ENCODE results near the gene GDI1. TPM values are rescaled to one million over a fixed set of nuclear protein-coding genes. Genes with fewer than 3 reads are reported as not detected.

GDI1 gene
- total and polyA plus RNA-seq, 2 of the 8 experiments (the other 6 are each of a cell fraction or from before 2014, with no cell fraction given) = 83.1 to 136 TPM

DNA sequence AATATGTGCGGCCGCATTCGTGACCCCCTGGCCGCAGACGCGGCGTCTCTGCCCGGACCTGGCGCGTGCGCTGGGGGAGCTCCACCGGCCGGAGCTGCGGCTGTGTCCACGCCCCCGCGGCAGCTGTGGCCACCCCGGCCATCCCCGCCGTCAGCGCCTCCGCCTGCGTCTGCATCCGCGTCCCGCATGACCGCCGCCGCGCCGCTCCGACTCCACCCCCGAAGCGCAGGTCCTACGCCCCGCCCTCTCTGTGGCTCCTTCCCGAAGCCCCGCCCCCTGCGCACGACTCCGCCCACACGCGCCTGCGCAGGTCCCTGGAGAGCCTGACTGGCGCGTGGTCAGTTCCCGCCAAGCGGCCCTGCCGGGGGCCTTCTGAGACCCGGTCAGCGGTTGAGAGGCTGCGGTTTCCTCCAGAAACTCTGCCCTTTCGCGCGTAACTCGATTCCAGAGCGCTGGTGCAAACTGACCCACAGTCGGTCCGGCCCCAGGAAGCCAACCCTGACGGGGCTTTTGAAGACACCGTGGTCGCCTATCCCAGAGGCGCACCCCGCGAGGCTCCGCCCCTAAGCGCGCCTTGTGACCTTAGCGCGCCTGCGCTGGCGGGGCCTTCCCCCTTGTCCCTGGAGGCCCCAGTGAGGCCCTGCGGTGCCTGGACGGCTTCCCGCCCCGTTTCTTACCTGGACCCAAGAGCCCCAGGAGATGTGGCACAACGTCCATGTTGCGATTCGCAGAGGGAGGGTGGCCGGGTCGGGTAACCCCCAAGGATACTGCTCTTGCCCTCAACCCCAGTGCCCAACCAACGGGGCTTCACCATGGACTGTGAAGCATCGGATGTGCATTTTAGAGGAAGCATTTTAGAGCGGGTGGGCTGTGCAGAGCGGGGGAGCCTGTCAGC, 42.0 kb downstream of the GDI1 start, which contains the start of gene LAGE3:
Gene LAGE3, minus strand, starts transcription at position 554 of the 895 bp plus-strand sequence. Its CDS starts 366 bp downstream, at position 188.
- peak within 1 kb of the TSS; percentile 89; the same call in 1 of the 2 replicates for H2AFZ ChIP-seq (ENCODE audit: low read length)
- H3K79me1 ChIP-seq (ENCODE audit: low read depth, low read length) = no peaks in the 10 kb centered on the region
- H3K23ac ChIP-seq (ENCODE audit: insufficient read length) = no peak within 1 kb of the TSS
- H4K8ac ChIP-seq (ENCODE audit: extremely low read depth, insufficient read depth, low read length) = peak within 1 kb of the TSS; percentile 82; the same call in 1 of the 2 replicates
- no peaks in the 10 kb centered on the region; a peak in 1 of 8 replicates for H3K36me3 ChIP-seq (ENCODE audit: control insufficient read depth in 2 of 4, insufficient read depth in 4 of 4, low read length in 3 of 4)
- peak within 1 kb of the TSS; percentile 71 for H3K18ac ChIP-seq (ENCODE audit: extremely low read depth, low read length)
- DNase-seq (ENCODE audit: low read depth in 1 of 2, low spot score in 2 of 2) (peak; percentile 57 to 97), FAIRE-seq (peak; percentile 7)
- H4K20me1 ChIP-seq (replicated peaks in 1 of 2; ENCODE audit: control insufficient read depth in 1 of 2, insufficient read depth in 2 of 2, low read length in 2 of 2) = no peaks in the 10 kb centered on the region
- H3K23me2 ChIP-seq (ENCODE audit: low read depth, low read length) = 0 out of 2 replicates have a peak, but pooled peaks cover 3% of the 10 kb centered on the region
- no peak within 1 kb of the TSS for H2BK15ac ChIP-seq (ENCODE audit: low read length)
- peak within 1 kb of the TSS; percentile 89 for H4K5ac ChIP-seq (ENCODE audit: insufficient read length, low read depth, low read length)
- H3K4me3 ChIP-seq (ENCODE audit: extremely low read depth in 1 of 4, insufficient read depth in 2 of 4, low read depth in 3 of 4, low read length in 4 of 4) = peak within 1 kb of the TSS; percentile 45 to 66 (median 55)
- no peak within 1 kb of the TSS for H3K4ac ChIP-seq (replicated peaks; ENCODE audit: insufficient read length, low read depth, low read length)
- ChIA-PET CTCF (ENCODE audit: partially characterized antibody) (interaction anchor here (0.6 kb wide), 2 partner anchors 53 to 68 kb away, joined by 3 read pairs; no protein-coding TSS in a partner anchor), POLR2A (ENCODE audit: partially characterized antibody) (interaction anchor here (0.7 to 1.9 kb wide), 9 partner anchors 11 to 81 kb away, joined by 3 to 6 read pairs (median 4); partner anchors contain the start of genes FAM50A and SLC10A3)
- H3K56ac ChIP-seq (replicated peaks; ENCODE audit: insufficient read length, low read depth, low read length) = no peak within 1 kb of the TSS
- no peak within 1 kb of the TSS for H2AK5ac ChIP-seq (ENCODE audit: low read depth, low read length)
- H3K4me2 ChIP-seq (ENCODE audit: insufficient read depth in 1 of 2, low read depth in 2 of 2, low read length in 2 of 2) = peak within 1 kb of the TSS; percentile 66 to 71
- 13% methylated on average over 14 of the region's 85 CpGs; no CpG with 5 or more reads in 1 of the 2 experiments for WGBS, 2 experiments (ENCODE audit: extremely low coverage in 1 of 2, insufficient coverage in 1 of 2, insufficient read length in 1 of 2, insufficient replicate concordance in 2 of 2, low coverage in 1 of 2, low lambda C conversion rate in 2 of 2, missing lambda C conversion rate in 1 of 2)
- H3K79me2 ChIP-seq (ENCODE audit: control insufficient read depth in 1 of 2, insufficient read depth in 2 of 2, low read length in 2 of 2) = no peaks in the 10 kb centered on the region
- H3K9me3 ChIP-seq (ENCODE audit: insufficient read depth in 2 of 2, low read depth in 1 of 2, low read length in 1 of 2) = no peaks in the 10 kb centered on the region
- H3K14ac ChIP-seq (ENCODE audit: insufficient read length) = no peak within 1 kb of the TSS
- H2BK5ac ChIP-seq (ENCODE audit: low read depth, low read length) = no peak within 1 kb of the TSS; the same call in 1 of the 2 replicates
- peaks cover 0 to 6% (median 0%) of the 10 kb centered on the region in 4 experiments; a peak in 1 of 7 replicates for H3K4me1 ChIP-seq (replicated peaks in 1 of 4; ENCODE audit: control insufficient read depth in 3 of 4, insufficient read depth in 4 of 4, low read length in 3 of 4)
- H3K9ac ChIP-seq (replicated peaks in 1 of 4; ENCODE audit: extremely low read depth in 1 of 4, low read depth in 3 of 4, low read length in 3 of 4) = peak within 1 kb of the TSS in 2 of 4 experiments; percentile 34 to 48; a peak in 3 of 7 replicates
- peak within 1 kb of the TSS; percentile 77; the same call in 1 of the 2 replicates for H3K27ac ChIP-seq (ENCODE audit: low read depth, low read length)
- no peaks in the 10 kb centered on the region for H3K27me3 ChIP-seq (replicated peaks in 1 of 4; ENCODE audit: control insufficient read depth in 3 of 4, extremely low read depth in 1 of 4, insufficient read depth in 3 of 4, low read length in 3 of 4)
- no peak within 1 kb of the TSS for H2BK12ac ChIP-seq (ENCODE audit: low read depth, low read length)
- no peak within 1 kb of the TSS for H4K91ac ChIP-seq (replicated peaks; ENCODE audit: insufficient read length, low read length)
- H2BK20ac ChIP-seq (ENCODE audit: low read length) = no peak within 1 kb of the TSS
- no peak within 1 kb of the TSS for H2BK120ac ChIP-seq (replicated peaks; ENCODE audit: low read depth, low read length)
- TF ChIP-seq SP4 (IDR thresholded peaks at IDR 0.05; ENCODE audit: low read length) (peak; percentile 94), KDM4A (IDR thresholded peaks at IDR 0.05; ENCODE audit: low read depth, low read length, severe bottlenecking) (peak; percentile 41), EGR1 (IDR thresholded peaks at IDR 0.05; ENCODE audit: borderline replicate concordance, low read depth, low read length) (peak; percentile 12; the same call in 1 of the 2 replicates), EP300 (IDR thresholded peaks at IDR 0.05; ENCODE audit: borderline replicate concordance in 1 of 2, low read depth in 2 of 2, low read length in 2 of 2) (no peak), EZH2 (IDR thresholded peaks at IDR 0.05; ENCODE audit: low read depth, low read length, severe bottlenecking) (no peak), PHF8 (conservative IDR thresholded peaks at IDR 0.05; ENCODE audit: low read depth, low read length) (peak; percentile 72; the same call in 1 of the 2 replicates), SP1 (IDR thresholded peaks at IDR 0.05; ENCODE audit: low read depth, low read length) (peak; percentile 64), POLR2A (IDR thresholded peaks at IDR 0.05; ENCODE audit: control extremely low read depth in 1 of 2, low read depth in 2 of 2, low read length in 2 of 2) (peak in 1 of 2 experiments; percentile 62; a peak in 2 of 3 replicates)
- TF ChIP-seq, protein P1, sequence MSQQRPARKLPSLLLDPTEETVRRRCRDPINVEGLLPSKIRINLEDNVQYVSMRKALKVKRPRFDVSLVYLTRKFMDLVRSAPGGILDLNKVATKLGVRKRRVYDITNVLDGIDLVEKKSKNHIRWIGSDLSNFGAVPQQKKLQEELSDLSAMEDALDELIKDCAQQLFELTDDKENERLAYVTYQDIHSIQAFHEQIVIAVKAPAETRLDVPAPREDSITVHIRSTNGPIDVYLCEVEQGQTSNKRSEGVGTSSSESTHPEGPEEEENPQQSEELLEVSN (IDR thresholded peaks at IDR 0.05) = peak; percentile 99

Data from H1 (cell line).